ENCODE results near the gene TMEFF2.

Gene TMEFF2

GRCh38 chr2:192059266-192059665 lies 135.5 kb downstream of the TMEFF2 start:
- no peak for DNase-seq

DNA sequence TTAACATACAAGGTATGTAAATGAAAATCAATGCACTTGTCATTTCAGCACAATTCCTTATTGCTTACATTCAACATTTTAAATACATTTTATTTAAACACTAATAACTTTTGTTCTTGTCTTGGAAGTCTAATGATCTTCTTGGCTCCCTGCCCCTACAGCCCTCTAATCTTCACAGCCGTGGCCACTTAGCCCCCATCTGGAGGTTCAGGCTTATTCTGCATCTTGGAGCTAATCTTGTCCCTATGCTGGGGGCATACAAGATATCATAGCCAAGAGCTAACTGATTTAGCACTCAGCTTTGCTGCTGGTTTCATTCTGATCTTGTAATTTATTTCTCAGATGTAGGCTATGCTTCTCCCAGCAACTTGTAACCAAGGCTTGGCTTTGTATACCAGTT lies 140.8 kb downstream of the TMEFF2 start:
- no peak for DNase-seq

DNA sequence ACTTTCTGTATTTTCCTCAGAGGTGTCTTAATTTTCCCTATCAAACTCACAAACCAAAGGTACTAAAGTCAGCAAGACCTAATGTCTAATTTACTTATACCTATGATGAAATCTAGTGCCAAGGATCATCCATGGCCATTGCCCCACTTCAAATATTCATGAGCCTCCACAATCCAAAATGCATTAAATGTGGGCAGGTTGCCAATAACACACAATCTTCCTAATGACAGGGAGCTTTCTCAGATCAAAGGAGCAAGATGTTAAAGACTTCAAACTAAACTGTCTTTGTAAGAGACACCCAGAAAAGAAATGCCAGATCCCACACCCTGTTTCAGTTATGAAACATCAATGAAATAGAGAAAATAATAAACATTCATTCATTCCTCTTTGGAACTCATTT lies 143.2 kb downstream of the TMEFF2 start:
- no peak for DNase-seq

- no peak for DNase-seq
These were observed 145.4 kb downstream of the TMEFF2 start for GRCh38 chr2:192049362-192049761.

- no peak for DNase-seq
These were observed 147.2 kb downstream of the TMEFF2 start for GRCh38 chr2:192047315-192048107.

DNA sequence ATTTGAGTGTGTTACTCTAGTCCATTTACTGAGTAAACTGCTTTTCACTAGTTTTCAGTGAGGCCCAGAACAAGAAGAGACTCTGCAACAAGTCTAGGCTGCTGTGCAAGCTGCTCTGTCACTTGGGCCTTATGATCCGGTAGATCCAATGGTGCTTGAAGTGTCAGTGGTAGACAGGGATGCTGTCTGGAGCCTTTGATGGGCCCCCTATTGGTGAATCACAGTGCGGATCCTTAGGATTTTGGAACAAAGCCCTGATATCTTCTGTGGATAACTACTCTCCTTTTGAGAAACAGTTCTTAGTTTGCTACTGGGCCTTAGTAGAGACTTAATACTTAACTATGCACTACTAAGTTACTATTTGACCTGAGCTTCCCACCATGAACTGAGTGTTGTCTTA lies 150.2 kb downstream of the TMEFF2 start:
- DNase-seq = no peak

DNA sequence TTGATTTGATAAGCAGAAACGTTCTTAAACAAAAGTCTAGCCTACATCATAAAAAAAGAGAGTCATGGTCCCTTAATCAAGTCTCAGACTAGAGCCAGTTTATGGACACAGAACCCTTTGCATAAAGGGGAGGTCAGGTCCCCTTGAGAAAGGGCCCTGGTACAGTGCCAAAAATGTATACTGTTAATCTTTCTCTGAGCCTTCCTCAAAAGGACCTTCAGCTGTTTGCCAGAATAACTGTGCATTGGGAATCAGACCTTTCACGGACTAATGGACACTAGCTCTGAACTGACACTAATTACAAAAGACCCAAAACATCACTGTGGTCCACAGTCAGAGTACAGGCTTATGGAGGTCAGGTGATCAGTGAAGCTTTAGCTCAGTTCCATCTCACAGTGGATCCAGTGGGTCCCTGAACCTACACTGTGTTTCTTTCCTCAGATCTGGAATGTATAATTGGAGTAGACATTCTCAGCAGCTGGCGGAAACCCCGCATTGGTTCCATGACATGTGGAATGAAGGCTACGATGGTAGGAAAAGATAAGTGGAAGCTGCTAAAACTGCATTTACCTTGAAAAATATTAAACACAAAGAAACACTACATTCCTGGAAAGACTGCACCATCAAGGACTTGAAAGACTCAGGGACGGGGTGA lies 151.4 kb downstream of the TMEFF2 start:
- DNase-seq = no peak

GRCh38 chr2:192042126-192042525 lies 152.6 kb downstream of the TMEFF2 start:
- DNase-seq = no peak

DNA sequence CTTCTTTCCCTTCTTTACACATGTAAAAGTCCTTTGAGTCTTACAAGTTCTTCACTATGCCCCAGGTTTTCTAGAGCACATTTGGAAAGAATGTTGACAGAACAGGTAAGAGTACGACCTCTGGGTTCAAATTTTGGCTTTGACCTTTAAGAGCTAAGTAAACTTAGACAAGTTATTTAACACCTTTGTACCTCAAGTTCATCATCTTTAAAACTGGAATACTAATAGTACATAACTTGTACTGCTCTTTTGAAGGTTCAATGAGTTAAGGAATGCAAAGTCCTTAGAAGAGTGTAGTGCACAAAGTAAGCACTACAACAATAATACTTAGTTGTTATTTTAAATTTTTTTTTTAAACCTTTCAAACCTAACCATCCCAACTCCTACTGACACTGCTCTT lies 156.6 kb downstream of the TMEFF2 start:
- DNase-seq = no peak

- no peak for DNase-seq
These were observed 158.8 kb downstream of the TMEFF2 start for GRCh38 chr2:192035731-192036442.

DNA sequence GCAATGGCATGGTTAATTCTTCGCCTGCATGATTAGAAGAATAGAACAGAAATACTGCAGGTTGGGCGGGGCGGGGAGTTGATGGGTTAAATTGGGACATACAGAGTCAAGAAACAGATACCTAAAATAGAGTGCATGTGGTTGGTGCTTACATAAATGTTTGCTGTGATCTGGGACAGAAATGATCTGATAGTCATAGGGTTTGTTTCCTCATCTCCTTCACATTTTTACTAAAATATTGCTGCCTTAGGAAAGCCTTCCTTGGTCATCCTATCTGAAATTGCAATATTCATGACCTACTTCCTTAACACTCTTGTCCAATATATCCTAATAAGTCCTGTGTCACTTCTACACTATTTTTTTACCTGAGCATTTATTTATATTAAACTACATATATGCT lies 163.9 kb downstream of the TMEFF2 start:
- no peak for DNase-seq

GRCh38 chr2:192030289-192030688 lies 164.4 kb downstream of the TMEFF2 start:
- DNase-seq = no peak

- DNase-seq = no peak
These were observed 165.6 kb downstream of the TMEFF2 start for GRCh38 chr2:192029089-192029488.

- no peak for DNase-seq
These were observed 168.0 kb downstream of the TMEFF2 start for GRCh38 chr2:192026825-192027120.

DNA sequence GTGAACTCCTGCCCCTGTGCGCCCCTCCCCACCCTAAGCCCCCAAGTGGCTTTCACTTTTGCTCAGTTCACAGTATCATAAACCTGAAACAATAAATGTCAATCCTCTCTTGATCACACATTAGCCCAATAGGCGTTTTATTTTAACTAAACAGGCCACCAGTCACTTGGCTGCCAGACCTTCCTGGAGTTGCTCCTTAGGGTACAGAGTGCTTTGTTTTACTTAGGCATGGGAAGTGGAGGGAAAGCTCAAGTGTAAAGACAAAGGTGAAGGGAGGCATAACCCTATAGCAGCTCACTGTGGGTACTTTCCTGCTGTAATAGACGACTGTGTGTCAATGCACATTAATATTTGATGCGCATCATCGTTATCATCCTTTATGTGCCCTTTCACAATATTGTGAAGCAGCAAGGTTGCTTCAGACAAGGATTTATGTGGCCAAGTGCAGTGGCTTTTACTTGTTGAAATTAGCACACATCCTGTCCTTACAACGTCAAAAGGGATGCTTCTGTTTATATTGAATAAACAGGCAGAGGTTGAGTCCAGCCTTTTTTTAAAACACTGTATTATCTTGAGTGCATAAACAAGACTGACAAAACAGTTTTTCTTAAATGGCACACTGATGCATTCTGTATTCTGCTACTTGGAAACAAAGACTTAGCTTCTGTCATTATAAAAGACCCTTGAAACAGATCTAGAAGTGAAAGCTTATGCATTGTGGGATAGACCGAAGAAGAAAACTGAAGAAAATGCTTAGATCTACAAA lies 168.5 kb downstream of the TMEFF2 start:
- no peak for DNase-seq

GRCh38 chr2:192025637-192026036 lies 169.1 kb downstream of the TMEFF2 start:
- no peak for DNase-seq

GRCh38 chr2:192023006-192023405 lies 171.7 kb downstream of the TMEFF2 start:
- no peak for DNase-seq

DNA sequence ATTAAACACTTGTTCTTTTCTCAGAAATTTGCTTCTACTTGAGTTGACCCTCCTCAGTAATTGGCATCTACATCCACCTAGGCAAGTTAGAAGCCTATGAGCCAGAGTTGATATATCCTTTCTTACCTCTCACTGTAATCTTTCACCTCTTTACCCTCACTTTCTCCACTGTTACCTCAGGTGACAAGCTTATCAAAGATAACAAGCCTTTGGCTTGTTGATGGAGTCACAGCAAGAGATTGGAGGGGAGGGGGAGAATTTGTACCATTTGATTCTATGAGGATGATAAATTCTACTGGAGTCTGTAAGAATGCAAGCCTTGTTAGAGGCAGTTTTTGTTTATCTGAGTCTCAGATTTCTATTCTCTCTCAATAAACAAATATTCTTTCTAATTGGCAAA lies 176.9 kb downstream of the TMEFF2 start:
- no peak for DNase-seq

DNA sequence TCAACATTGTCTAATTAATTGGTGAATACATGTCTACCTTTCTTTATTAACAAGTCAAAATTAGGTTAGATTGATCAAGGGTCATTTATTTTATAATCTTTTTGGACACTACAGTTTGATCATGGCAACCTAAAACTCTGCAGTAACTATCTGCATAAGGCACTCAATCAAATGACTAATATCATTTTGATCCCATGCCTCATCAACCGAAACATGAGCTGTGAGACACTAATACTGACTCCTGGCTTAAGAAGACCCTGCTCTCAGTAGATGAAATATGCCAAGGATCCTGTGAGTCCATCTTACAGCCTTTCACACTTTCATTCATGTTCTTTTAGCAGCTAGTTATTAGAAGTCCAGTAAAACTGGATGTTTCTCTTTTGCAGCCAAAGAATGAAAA lies 178.5 kb downstream of the TMEFF2 start:
- DNase-seq = no peak

- DNase-seq = no peak
These were observed 181.5 kb downstream of the TMEFF2 start for GRCh38 chr2:192013211-192013610.

GRCh38 chr2:192011196-192011595 lies 183.5 kb downstream of the TMEFF2 start:
- DNase-seq = no peak

- no peak for DNase-seq
These were observed 184.7 kb downstream of the TMEFF2 start for GRCh38 chr2:192010073-192010472.

DNA sequence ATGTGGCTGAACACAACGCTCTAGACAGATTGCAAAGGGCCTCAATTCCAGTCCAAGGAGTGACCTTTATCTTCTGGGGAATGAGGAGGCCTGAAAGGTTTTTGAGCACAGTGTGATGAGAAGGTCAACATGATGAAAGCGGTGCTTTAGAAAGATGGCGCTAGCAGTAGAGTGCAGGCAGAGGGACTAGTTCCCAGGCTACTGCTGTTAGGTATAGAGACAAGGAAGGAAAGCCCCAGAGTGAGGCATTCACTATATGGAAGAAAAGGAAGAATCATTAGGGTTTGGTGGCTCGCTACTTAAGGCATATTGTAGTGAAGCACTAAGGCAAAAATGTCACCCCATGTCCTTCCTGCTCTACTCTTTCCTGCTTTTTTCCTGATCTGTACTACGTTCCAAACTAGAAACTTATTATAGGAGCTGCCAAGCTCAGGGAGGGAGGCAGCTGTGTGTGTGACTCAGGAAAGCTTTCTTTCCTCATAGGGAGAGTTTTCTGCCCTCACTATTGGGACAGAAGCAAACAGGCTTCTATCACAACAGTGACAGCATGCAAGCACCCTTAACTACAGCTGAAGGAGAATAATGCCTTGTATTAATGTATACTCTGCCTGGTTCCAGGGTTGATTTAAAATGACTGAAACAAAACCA lies 187.0 kb downstream of the TMEFF2 start:
- no peak for DNase-seq
